Activated T-cell treated with anti-CD3 and anti-CD28 coated beads, Interleukin-2, amount 50 U/mL, for 1 hour (primary cell): Measurements from ENCODE around the gene NDST1.

Experiments used
- DNase-seq: peaks from one replicate; pipeline ENCODE4 v3.0.0-alpha.2; 2020

The NDST1 gene

DNA sequence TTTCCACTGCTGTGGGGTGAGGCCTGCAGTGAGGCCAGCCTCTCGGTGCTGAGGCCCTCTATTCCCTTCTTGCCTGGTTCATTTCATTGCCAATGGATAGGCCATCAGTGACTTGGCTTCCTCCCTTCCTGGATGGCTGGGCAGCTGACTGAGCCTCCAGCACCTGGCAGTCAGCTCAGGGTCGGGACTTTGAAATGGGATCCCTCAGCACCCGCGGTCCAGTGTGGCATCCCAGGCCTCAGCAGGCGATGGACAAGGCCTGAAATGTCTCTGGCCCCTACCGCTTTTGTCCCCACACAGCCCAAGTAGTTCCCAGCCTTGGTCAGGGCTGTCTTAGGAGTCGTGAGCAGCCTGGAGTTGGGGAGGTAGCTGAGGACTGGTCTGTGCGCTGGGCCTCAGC is 17.2 kb downstream of the NDST1 start:
- DNase-seq = no peak

DNA sequence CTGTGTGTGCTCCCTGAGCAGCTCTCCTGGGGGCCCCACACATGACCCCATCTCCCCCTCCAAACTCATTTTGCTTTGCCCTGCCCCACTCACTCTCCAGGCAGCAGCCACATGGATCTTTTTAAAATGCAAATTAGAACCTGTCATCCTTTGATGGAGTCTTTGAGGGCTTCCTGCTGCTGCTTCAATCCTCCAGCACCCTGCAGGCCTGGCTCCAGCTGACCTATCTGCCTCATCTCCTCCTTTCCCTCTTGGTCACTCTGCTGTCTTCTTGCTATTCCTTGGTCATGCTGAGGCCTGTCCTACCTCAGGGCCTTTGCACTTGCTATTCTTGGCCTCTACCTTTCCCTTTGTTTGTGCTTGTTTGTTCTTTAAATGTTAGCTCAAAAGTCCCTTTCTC is 17.9 kb downstream of the NDST1 start:
- DNase-seq = no peak

DNA sequence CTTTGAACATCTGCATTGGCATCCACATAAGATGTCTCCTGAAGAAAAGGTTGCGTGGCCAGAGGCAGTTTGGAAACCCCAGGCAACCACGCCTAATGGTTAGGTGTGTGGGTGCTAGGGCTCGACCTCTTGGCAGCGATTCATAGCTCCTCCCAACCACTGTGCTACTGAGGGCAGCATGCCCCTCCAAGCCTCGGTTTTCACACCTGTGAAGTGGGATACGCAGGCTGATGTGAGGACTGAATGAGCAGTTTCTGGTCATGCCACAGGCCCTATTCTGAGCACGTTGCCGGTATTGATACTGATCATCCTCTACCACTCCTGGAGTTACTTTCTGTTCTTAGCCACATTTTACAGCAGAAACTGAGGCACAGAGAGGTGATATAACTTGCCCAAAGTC is 19.1 kb downstream of the NDST1 start:
- no peak for DNase-seq

DNA sequence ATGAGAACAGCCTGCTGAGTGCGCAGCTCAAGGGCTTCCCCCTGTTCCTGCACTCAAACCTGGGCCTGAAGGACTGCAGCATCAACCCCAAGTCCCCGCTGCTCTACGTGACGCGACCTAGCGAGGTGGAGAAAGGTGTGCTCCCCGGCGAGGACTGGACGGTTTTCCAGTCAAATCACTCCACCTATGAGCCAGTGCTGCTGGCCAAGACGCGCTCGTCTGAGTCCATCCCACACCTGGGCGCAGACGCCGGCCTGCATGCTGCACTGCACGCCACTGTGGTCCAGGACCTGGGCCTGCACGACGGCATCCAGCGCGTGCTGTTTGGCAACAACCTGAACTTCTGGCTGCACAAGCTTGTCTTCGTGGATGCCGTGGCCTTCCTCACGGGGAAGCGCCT is 19.9 kb downstream of the NDST1 start:
- no peak for DNase-seq

DNA sequence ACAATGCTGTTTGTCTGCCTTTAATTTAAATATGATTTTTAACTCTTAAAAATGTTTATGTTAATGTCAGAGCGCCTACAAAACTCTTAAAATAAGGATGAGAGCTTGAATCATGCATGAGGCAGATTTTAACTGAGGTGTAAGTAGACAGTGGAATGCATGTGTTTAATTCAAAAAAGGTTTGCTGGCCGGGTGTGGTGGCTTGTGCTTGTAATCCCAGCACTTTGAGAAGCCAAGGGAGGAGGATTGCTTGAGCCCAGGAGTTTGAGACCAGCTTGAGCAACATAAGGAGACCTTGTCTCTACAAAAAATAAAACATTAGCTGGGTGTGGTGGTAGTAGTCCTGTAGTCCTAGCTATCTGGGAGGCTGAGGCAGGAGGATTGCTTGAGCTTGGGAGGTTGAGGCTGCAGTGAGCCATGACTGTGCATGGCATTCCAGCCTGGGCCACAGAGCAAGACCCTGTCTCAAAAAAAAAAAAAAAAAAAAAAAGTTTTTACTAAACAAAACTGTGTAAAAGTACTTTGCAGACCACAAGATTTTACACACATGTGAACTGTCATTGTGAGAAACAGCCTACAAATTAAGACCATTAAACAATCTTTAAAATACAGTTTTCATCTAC is 21.1 kb downstream of the NDST1 start:
- DNase-seq = no peak

DNA sequence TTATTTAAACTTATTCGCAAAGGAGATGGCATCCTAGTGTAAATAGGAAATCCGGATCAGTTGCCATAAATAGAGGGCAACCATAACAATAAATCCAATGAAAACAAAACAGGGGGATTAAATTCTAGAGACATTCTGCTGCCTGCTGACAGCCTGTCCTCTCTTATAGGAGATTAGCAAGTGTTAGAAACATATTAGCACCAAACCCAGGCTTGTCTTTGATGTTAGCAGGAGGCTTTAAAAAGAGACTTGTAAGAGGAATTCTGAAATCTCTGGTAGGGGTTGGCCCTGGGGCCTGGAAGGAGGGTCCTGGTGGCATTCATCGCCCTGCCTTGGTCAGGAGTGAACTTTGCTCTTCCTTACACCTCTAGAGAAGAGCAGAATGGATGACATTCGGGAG is 21.6 kb downstream of the NDST1 start:
- no peak for DNase-seq

DNA sequence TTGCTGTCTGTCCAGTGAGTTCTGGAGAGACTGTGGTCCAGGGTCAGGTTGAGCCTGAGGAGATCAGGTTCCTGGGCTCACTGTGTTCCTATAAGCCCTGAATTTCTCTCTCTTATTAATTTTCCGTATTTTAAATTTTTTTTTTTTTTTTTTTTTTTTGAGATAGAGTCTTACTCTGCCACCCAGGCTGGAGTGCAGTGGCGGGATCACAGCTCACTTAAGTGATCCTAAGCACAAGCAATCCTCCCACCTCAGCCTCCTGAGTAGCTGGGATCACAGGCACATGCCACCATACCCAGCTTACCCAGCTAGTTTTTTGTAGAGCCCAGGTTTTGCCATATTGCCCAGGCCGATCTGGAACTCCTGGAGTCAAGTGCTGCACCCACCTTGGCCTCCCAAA is 22.5 kb downstream of the NDST1 start:
- DNase-seq = no peak

DNA sequence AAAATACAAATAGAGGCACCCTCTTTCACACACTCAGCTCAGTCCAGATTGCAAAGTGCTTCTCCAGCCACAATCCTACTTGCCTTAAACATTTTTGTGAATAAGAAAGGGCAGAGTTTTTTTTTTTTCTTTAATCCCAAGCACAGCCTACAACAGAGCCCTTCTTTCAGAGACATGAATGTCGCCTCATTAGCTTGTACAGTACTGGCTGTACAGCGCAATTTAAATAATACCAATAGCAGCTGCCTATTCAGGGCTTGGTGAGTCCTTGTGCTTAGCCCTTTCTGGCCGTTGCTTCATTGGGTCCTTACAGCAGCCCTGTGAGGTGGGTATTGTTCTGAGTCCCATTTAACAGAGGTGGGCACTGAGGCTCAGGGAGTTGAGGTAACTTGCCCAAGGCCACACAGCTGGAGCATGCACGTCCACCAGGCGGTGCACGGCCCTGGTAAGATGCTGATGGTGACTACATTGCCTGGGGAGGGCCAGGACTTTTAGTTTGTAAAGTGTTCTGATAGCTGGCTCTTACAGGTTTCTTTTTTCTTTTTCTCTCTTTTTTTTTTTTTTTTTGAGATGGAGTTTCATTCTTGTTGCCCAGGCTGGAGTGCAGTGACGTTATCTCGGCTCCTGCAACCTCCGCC is 23.1 kb downstream of the NDST1 start:
- DNase-seq = no peak

DNA sequence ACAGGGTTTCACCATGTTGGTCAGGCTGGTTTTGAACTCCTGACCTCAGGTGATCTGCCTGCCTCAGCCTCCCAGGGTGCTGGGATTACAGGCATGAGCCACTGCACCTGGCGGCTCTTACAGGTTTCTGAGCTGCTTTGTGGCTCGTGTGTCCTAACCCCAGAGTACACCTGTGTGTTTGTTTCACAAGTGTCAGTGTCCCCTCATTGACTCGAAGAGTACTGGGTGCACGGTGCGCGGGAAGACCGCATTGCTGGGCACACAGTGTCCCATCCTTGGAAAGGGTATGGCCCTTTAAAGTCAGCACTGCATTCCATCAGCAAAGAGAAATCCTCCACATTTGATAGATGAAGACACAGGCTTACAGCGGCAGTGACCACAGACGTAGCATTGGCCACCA is 23.8 kb downstream of the NDST1 start:
- DNase-seq = no peak

DNA sequence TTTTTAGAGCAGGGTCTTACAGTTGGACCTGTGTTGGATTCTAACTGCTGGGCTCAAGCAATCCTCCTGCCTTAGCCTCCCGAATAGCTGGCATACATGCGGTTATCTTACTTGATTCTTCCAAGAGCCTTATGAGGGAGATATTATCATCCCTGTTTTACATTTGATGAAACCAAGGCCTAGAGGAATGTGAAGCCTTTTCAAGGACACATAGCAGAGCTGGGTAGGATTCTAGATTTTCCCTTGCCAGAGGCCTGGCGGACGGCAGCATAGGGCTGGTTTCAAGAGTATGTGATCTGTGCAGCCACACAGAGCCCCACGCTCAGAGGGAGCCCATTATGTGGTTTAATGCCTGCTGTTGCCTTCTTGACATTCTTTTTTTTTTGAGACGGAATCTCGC is 24.2 kb downstream of the NDST1 start:
- DNase-seq = no peak

DNA sequence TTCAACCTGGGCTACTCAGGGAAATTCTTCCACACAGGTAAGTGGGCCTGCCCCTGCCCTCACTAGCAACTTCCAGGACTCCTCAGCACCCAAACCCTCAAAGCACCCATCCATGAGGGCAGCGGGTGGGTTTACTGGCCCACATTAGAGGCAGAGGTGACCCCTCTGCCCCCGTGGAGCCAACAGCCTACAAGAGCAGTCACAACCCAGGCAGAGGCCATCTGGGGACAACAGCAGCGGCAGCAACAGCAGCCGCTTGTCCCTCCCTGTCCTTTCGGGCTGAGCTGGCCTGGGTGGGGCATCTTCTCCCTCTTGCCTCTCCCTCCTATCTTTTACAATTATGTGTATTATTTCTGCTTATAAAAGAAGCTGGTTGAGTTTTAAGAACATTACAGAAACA is 25.1 kb downstream of the NDST1 start:
- no peak for DNase-seq

DNA sequence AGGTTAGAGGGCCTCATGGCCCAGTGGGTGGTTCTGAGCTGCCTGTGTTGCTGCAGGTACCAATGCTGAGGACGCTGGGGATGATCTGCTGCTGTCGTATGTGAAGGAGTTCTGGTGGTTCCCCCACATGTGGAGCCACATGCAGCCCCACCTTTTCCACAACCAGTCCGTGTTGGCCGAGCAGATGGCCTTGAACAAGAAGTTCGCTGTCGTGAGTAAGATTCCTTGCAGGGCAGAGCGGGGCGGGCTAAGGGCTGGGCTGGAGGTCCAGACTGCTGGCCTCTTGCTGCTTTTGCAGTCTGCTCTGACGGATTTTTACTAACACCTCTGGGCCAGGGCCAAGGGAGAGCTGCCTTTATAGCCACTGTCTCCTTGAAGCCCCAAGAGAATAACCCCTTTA is 26.9 kb downstream of the NDST1 start:
- no peak for DNase-seq

DNA sequence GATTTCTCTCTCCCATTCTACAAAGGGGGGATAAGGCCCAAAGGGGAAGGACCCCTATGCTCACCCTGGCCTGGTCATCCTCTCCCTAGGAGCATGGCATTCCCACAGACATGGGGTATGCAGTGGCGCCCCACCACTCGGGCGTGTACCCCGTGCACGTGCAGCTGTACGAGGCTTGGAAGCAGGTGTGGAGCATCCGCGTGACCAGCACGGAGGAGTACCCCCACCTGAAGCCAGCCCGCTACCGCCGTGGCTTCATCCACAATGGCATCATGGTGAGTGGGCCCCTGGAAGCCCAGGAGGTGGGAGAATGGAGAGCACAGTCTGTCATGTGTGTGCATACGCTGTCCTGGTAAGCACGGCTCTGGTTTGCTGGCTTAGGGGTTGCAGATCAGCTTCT is 27.7 kb downstream of the NDST1 start:
- DNase-seq = no peak

DNA sequence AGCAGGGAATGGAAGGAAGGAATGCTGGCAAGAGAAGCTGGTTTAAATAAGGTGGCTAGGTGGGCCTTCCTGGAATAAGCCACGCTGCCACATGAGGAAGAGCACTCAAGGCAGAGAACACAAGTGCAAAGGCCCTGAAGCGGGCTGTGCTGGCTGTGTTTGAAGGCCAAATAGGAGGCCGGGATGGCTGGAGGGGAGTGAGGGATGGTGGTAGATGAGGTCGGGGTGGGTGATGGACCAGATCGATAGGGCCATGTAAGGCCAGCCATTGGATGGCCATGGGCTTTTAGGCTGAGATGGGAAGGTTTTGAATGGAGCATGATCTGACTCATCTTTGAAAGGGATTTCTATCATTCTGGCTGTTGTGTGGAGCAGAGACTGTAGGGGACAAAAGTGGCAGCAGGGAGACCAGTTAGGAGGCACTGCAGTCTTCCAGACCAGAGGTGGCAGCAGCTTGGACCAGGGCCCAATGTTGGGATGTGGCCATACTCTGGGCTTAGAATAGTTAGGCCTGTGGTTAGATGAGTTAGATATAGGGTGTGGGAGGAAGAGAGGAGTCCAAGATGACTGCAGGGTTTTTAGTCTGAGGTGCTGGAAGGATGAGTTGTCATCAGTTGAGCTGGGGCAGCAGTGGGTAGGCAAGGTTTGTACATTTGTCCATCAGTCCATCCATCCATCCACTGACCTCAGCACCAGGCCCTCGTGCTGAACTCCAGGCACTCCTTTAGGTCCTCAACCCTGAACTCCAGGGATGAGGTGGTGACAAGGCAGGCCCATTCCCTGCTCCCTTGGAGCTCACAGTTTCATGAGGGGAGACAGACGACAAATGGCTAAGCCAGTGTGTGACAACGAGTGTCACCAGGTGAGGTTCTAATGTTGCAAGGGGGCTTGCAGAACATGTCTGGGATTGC is 30.3 kb downstream of the NDST1 start:
- DNase-seq = no peak

DNA sequence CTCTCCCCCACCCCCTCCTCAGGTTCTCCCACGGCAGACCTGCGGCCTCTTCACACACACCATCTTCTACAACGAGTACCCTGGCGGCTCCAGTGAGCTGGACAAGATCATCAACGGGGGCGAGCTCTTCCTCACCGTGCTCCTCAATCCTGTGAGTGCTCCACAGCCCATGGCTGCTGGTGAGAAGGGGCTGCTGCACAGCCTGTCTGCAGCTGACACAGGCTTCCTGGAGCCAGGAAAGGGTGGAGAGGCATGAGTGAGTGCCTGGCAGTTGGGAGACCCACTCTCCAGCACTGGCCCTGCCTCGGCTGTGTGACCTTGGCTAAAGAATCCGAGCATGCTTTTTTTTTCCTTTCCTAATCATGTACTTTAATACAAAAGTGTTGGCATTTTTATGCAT is 31.3 kb downstream of the NDST1 start:
- no peak for DNase-seq

DNA sequence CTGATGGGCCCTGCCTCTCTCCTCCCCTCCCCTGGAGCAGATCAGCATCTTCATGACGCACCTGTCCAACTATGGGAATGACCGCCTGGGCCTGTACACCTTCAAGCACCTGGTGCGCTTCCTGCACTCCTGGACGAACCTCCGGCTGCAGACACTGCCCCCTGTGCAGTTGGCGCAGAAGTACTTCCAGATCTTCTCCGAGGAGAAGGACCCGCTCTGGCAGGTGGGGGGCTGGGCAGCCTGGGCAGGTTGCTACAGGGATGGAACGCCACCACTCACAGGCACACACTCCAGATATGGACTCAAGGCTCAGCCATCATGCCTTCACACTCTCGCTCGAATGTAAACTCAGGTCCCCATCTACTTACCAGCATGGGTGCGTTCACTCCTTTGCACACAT is 32.1 kb downstream of the NDST1 start:
- no peak for DNase-seq

DNA sequence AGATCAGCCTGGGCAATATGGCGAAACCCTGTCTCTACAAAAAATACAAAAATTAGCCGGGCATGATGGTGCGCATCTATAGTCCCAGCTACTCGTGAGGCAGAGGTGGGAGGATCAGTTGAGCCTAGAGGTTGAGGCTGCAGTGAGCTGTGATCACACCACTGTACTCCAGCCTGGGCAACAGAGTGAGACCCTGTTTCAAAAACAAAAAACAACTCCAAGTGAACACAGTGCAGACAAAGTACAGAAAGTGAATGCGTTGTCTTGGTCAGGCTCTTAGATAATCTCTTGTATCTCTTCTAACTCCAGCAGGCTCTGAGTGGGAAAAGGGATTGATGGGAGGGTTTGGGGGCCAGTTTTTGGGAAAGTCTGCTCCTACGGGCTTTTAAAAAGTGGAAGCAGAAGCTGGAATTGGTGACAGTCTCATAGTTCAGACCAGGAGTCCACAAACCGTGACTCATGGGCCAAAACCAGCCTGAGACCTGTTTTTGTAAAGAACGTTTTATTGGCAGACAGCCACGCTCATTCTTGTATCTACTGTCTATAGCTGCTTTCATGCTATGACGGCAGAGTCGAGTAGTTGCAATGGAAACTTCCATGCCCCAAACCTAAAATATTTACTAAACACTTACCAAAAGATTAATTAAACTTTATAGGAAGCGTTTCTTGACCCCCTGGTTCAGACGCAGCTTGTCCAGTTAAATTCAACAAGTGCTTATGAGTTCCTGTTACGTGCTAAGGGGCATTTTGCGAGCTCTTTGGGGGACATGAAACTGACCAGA is 32.9 kb downstream of the NDST1 start:
- no peak for DNase-seq

DNA sequence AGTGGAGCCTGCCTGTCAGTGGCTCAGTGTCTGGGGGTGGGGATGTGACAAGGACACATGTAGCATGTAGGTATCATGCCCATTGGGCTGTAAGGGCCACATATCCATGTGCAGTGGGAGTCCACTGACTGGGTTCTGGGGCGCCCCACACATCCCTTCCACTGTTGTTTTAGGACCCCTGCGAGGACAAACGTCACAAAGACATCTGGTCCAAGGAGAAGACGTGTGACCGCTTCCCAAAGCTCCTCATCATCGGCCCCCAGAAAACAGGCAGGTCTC is 33.4 kb downstream of the NDST1 start:
- no peak for DNase-seq

DNA sequence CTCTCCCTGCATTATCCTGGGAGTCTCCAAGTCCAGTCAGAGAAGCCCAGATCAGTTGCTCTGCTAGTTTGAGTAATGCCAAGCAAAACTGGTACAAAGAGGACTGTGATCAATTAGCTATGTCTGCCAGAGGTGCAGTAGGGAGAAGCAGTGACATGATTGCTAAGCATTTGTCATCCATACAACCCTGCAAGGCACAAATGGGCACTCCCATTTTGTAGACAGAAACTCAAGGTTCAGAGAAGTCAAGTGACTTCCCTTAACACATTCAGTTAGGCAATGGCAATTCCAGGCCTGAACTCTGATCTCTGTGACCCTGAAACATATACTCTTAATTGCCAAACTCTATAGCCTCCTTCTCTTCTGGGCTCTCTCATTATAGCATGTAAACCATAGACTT is 34.0 kb downstream of the NDST1 start:
- DNase-seq = no peak

DNA sequence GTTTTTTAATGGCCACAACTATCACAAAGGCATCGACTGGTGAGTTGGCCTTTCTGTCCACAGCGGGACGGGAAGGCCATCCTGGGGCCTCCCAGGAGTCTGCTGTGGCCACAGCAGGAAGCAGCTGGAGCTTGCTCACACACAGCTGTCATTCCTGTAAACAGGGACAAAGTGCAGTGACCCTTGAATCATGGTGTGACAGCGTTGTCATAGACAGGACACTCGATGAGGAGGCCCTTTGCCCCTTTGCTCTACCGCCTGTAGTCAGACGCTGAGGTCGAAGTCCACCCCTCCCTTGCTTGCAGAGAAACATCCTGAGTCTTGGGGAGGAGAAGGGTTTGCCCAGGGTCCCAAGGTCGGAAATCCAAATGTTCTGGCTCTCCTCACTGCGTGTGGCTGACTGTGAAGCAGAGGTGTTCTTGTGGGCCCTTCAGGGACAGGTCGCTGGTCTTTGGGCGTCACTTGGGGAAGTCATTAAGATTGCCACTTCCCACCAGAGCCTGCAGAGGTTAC is 35.1 kb downstream of the NDST1 start:
- DNase-seq = no peak

DNA sequence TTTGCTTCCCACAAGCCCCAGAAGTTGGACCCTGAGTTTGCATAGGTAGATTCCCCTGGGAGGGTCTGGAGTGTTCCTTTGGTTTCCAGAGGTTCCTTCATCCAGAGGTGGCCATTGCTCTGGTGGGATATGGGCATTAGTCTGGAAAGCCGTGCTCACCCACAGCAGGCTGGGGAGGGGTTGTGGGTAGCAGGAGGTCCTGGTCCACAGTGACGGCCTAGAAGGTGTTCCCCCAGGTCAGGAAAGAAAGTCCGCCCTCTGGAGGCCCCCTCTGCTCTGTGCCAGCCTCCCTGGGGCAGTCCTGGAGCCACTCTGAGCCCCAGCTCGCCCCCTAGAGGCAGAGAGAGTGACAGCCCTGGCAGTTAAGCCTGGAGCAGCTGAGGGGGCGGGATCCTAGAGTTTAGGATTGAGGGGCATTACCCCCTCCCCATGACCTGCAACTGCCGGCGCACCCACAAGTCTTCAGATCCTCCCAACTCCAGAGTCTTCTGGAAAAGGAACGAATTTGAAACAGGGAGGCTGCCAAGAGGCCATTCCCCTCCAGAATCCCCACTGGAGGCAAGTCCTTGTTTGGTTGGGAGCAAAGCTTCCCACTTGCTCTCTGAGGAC is 36.8 kb downstream of the NDST1 start:
- DNase-seq = peak; percentile 53

DNA sequence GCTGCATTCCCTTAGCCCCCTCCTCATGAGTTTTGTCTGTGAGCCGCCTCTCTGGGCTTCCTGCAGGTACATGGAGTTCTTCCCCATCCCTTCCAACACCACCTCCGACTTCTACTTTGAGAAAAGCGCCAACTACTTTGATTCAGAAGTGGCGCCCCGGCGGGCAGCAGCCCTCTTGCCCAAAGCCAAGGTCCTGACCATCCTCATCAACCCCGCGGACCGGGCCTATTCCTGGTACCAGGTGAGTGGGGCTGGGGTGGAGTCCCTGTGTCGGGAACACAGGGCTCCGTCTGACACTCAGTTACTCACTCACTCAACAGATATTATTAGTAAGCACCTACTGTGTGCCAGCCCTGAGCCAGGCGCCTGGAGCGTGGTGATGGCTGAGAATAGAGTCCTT is 37.3 kb downstream of the NDST1 start:
- DNase-seq = no peak

DNA sequence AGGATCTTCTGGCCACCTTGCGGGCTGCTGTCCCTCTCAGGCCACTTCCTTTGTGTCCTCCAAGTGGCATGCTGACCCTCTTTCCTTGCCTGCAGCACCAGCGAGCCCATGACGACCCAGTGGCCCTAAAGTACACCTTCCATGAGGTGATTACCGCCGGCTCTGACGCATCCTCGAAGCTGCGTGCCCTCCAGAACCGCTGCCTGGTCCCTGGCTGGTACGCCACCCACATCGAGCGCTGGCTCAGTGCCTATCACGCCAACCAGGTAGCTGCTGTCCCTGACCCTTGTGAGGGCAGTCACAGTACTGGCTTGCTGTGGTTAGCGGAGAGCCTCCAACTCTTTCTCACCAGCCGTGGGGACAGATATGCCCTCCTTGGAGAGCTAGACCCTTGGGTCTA is 40.2 kb downstream of the NDST1 start:
- no peak for DNase-seq
